ENCODE results near the gene C16orf82. TPM values are rescaled to one million over a fixed set of nuclear protein-coding genes. Genes with fewer than 3 reads are reported as not detected.

The C16orf82 gene
- total and polyA plus RNA-seq, 2 of the 8 experiments (the other 6 are each of a cell fraction or from before 2014, with no cell fraction given), result not detected

DNA sequence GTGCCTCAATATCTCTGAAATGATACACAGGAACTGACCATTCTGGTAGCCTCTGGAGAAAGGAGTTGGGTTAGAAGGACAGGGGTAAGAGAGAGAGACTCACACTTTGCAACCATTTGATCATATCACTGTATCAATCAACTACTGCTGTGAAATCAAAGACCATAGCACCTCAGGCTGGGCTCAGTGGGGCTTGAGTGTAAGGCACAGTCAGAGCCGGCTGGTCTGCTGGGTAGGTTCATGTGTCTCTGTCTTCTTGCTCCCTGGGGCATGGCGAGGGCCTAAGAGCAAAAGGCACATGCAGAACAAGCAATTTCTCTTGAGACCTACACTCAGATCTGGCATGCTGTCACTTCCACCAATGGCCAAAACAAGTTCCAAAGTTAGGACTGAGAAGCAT, 46.7 kb upstream of the C16orf82 start (continued):
- TF ChIP-seq, protein P1, sequence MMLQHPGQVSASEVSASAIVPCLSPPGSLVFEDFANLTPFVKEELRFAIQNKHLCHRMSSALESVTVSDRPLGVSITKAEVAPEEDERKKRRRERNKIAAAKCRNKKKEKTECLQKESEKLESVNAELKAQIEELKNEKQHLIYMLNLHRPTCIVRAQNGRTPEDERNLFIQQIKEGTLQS (IDR thresholded peaks at IDR 0.05; ENCODE audit: insufficient read depth, low read depth, low read length), result no peak
- TF ChIP-seq RFX5 (IDR thresholded peaks at IDR 0.05; ENCODE audit: borderline replicate concordance, low read depth, low read length) (no peak), GTF2F1 (IDR thresholded peaks at IDR 0.05; ENCODE audit: borderline replicate concordance, low read depth, low read length) (no peak)
